Parathyroid adenoma (tissue), 2 donors: ENCODE measurements around the gene RAI2.

ENCODE experiments used
- H2AFZ ChIP-seq: fragments of 300-600 bp; sonication (generic); one replicate; pipeline ENCODE4 v1.7.0; 2017; ENCODE audit warnings: antibody characterized with exemption, mild to moderate bottlenecking
- H3K27ac ChIP-seq: fragments of 300-600 bp; sonication (generic); one replicate; pipeline ENCODE4 v1.7.0; 2017
- H3K27me3 ChIP-seq: fragments of 300-600 bp; sonication (generic); one replicate; pipeline ENCODE4 v1.7.0; 2017; ENCODE audit warnings: low read length; ENCODE audit not compliant: control insufficient read depth, insufficient read depth
- H3K36me3 ChIP-seq: fragments of 300-600 bp; sonication (generic); one replicate; pipeline ENCODE4 v1.7.0; 2017; ENCODE audit warnings: low read length; ENCODE audit not compliant: control insufficient read depth, insufficient read depth
- H3K4me1 ChIP-seq: fragments of 300-600 bp; sonication (generic); one replicate; pipeline ENCODE4 v1.7.0; 2017; ENCODE audit warnings: control low read depth
- H3K4me2 ChIP-seq: fragments of 300-600 bp; sonication (generic); one replicate; pipeline ENCODE4 v1.7.0; 2017; ENCODE audit warnings: low read length
- H3K4me3 ChIP-seq: fragments of 300-600 bp; sonication (generic); one replicate; pipeline ENCODE4 v1.7.0; 2017; ENCODE audit warnings: low read depth, low read length
- H3K79me2 ChIP-seq: fragments of 300-600 bp; sonication (generic); one replicate; pipeline ENCODE4 v1.7.0; 2017; ENCODE audit warnings: control low read depth
- H3K9ac ChIP-seq: fragments of 300-600 bp; sonication (generic); one replicate; pipeline ENCODE4 v1.7.0; 2017; ENCODE audit warnings: mild to moderate bottlenecking
- H3K9me3 ChIP-seq: fragments of 300-600 bp; sonication (generic); one replicate; pipeline ENCODE4 v1.7.0; 2017; ENCODE audit warnings: low read length; ENCODE audit not compliant: control insufficient read depth
- CTCF ChIP-seq: fragments of 300-600 bp; sonication (generic); IDR thresholded peaks from one replicate; pipeline ENCODE4 v1.7.0; 2017; ENCODE audit warnings: antibody characterized with exemption, mild to moderate bottlenecking
- donor health status: primary hyperparathyroidism.

The RAI2 gene

GRCh38 chrX:17859609-17860178 lies 1.4 kb downstream of the RAI2 start:
- Histone ChIP-seq H3K4me3 (peak overlapping the region; percentile 54), H3K27ac (peak overlapping the region; percentile 42), H3K9ac (peak overlapping the region; percentile 7)

GRCh38 chrX:17854531-17854930 lies 6.6 kb downstream of the RAI2 start:
- Histone ChIP-seq H3K36me3 (no peaks in the 10 kb centered on the region), H3K4me2 (no peak overlapping the region), H3K79me2 (peaks cover 2% of the 10 kb centered on the region), H3K9ac (no peak overlapping the region), H3K4me3 (no peak overlapping the region), H3K4me1 (no peaks in the 10 kb centered on the region), H2AFZ (no peak overlapping the region), H3K9me3 (no peaks in the 10 kb centered on the region), H3K27ac (no peak overlapping the region), H3K27me3 (no peaks in the 10 kb centered on the region)
- TF ChIP-seq CTCF = no peak

More at GRCh38 chrX:17859609-17860178, 1.4 kb downstream of the RAI2 start:
- Histone ChIP-seq H3K79me2 (peaks cover 2% of the 10 kb centered on the region), H3K27me3 (no peaks in the 10 kb centered on the region), H3K4me1 (no peaks in the 10 kb centered on the region), H3K9me3 (no peaks in the 10 kb centered on the region), H2AFZ (peak overlapping the region; percentile 84), H3K36me3 (no peaks in the 10 kb centered on the region), H3K4me2 (peak overlapping the region; percentile 45)
- no peak for TF ChIP-seq CTCF

- Histone ChIP-seq H3K27me3 (no peaks in the 10 kb centered on the region), H3K27ac (no peak overlapping the region)
Observed at GRCh38 chrX:17854069-17854468, 7.0 kb downstream of the RAI2 start.

GRCh38 chrX:17851874-17852273 lies 9.2 kb downstream of the RAI2 start:
- Histone ChIP-seq H3K4me2 (no peak overlapping the region), H2AFZ (no peak overlapping the region), H3K79me2 (peaks cover 4% of the 10 kb centered on the region), H3K4me1 (no peaks in the 10 kb centered on the region), H3K27me3 (no peaks in the 10 kb centered on the region), H3K36me3 (no peaks in the 10 kb centered on the region), H3K27ac (no peak overlapping the region), H3K9ac (no peak overlapping the region), H3K4me3 (no peak overlapping the region), H3K9me3 (no peaks in the 10 kb centered on the region)
- no peak for TF ChIP-seq CTCF

More at GRCh38 chrX:17854069-17854468, 7.0 kb downstream of the RAI2 start:
- Histone ChIP-seq H3K36me3 (no peaks in the 10 kb centered on the region), H3K9me3 (no peaks in the 10 kb centered on the region), H3K9ac (no peak overlapping the region), H2AFZ (no peak overlapping the region), H3K79me2 (peaks cover 2% of the 10 kb centered on the region), H3K4me1 (no peaks in the 10 kb centered on the region), H3K4me2 (no peak overlapping the region), H3K4me3 (no peak overlapping the region)
- no peak for TF ChIP-seq CTCF

- H3K4me2 ChIP-seq = no peak overlapping the region
- no peaks in the 10 kb centered on the region for H3K9me3 ChIP-seq
- peaks cover 4% of the 10 kb centered on the region for H3K79me2 ChIP-seq
- no peak overlapping the region for H2AFZ ChIP-seq
- H3K9ac ChIP-seq = no peak overlapping the region
- no peaks in the 10 kb centered on the region for H3K27me3 ChIP-seq
- TF ChIP-seq CTCF = no peak
- H3K4me1 ChIP-seq = no peaks in the 10 kb centered on the region
- H3K4me3 ChIP-seq = no peak overlapping the region
- H3K27ac ChIP-seq = no peak overlapping the region
- no peaks in the 10 kb centered on the region for H3K36me3 ChIP-seq
Observed at GRCh38 chrX:17848545-17849265, 12.4 kb downstream of the RAI2 start.
